A673 (cell line): Measurements from ENCODE around the gene RASA3.

ENCODE experiments used
- EZH2 ChIP-seq: fragments of 200-600 bp; sonication (generic); IDR thresholded peaks from 2 replicates; pipeline ENCODE4 v1.6.1; 2017; ENCODE audit warnings: borderline replicate concordance, low read depth, mild to moderate bottlenecking, mixed read lengths, antibody characterized with exemption, low read length; ENCODE audit not compliant: poor library complexity, severe bottlenecking
- TF ChIP-seq, protein P1 (sequence below): fragments of 300-800, 200-600 bp; sonication (generic); conservative IDR thresholded peaks from 2 replicates; pipeline ENCODE4 v1.5.1; 2017; ENCODE audit warnings: low read depth, mild to moderate bottlenecking, antibody characterized with exemption, low read length, moderate library complexity, mixed read lengths

DNA sequence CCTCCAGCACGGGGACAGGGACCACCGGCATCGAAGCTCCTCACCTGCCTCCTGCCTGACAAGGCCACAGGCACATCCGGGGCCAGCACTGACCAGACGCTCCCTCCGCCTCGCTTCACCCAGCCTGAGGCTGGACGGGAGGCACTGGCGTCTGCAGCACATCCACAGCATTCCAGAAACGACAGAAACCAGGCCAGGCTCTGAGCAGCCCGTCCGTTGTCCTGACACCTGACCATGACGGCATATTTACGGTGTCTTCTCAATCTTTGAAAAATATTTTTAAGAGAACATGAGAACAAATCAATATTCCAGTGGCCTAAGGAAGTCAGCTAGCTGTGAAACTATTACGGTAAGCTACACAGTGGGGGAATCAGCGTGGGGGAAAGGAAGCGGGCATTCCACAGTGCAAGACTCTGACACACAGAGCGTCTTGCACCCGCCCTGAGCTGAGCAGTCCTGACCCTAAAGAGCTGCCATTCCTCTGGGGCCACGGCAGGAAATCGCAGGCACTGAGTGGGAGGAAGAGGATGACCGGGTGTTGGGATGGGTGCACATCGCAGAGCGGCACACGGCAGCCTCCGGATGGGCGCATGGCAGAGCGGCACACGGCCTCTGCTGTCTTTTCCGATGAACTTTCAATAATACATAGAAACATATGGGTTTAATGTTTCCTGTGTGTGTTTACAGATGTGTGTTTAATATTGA, 26.8 kb downstream of the RASA3 start:
- TF ChIP-seq, protein P1, sequence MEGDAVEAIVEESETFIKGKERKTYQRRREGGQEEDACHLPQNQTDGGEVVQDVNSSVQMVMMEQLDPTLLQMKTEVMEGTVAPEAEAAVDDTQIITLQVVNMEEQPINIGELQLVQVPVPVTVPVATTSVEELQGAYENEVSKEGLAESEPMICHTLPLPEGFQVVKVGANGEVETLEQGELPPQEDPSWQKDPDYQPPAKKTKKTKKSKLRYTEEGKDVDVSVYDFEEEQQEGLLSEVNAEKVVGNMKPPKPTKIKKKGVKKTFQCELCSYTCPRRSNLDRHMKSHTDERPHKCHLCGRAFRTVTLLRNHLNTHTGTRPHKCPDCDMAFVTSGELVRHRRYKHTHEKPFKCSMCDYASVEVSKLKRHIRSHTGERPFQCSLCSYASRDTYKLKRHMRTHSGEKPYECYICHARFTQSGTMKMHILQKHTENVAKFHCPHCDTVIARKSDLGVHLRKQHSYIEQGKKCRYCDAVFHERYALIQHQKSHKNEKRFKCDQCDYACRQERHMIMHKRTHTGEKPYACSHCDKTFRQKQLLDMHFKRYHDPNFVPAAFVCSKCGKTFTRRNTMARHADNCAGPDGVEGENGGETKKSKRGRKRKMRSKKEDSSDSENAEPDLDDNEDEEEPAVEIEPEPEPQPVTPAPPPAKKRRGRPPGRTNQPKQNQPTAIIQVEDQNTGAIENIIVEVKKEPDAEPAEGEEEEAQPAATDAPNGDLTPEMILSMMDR: no peak
- no peak for TF ChIP-seq EZH2
